Fibroblast of the aortic adventitia (primary cell): ENCODE measurements around the gene LNPEP. TPM values are rescaled to one million over a fixed set of nuclear protein-coding genes. Genes with fewer than 3 reads are reported as not detected.

Experiments
- DNase-seq: peaks from one replicate; pipeline ENCODE4 v3.0.0-alpha.2; 2010; ENCODE audit warnings: low read depth
- H3K4me3 ChIP-seq: 2 replicates; pipeline ENCODE4 v1.5.1; 2011; ENCODE audit warnings: low read depth, mild to moderate bottlenecking, control low read depth, low read length, moderate library complexity
- total RNA-seq: library from RNA; depleted of rRNA; stranded (reverse); fragments of >200 nt; gene quantifications from 2 replicates; pipeline ENCODE4 v1.2.3, GENCODE V29; 2012; ENCODE audit warnings: low replicate concordance
- TF ChIP-seq, protein P1 (sequence below): IDR thresholded peaks from 2 replicates; pipeline ENCODE4 v1.5.1; 2011; ENCODE audit warnings: mild to moderate bottlenecking, low read length, control low read depth, inconsistent platforms; ENCODE audit not compliant: insufficient read depth

LNPEP gene
- total RNA-seq, 1 donor = 46.3 TPM

DNA sequence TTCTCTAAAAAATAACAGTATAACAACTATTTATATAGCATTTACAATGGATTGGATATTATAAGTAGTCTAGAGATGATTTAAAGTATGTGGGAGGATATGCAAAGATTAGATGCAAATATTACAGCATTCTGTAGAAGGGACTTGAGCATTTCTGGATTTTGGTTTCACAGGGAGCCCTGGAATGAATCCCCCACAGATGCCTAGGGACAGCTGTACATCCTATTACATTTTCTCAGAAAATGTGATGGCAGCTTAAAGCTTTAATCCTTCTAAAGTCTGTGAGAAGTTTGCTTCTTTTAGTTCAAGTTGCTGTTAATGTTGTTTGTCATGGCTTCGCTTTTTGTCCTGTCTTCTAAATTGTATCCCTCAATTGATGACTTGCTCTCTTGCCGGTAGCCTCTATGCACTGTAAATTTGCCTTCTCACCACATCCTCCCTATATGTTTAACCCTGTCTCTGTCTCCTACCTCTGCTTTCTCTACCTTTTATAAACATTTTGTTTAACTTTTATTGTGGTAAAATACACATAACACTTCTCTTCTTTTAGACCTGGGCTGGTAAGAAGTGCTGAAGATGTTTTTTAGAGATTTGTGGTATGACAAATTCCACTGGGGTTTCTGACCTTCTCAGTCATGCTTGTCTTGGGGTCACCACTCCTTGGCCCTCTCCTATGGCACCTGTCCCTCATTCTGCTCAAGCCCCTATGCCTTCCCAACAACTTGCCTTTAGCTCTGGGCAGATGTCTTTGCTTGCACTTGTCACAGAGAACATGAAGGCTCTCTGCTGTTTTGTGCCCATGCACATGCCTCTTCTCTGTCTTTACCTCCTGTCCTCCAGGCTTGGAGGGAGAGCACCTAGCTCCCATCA is 37.9 kb downstream of the LNPEP start:
- DNase-seq = no peak
- no peak overlapping the region for H3K4me3 ChIP-seq
- TF ChIP-seq, protein P1, sequence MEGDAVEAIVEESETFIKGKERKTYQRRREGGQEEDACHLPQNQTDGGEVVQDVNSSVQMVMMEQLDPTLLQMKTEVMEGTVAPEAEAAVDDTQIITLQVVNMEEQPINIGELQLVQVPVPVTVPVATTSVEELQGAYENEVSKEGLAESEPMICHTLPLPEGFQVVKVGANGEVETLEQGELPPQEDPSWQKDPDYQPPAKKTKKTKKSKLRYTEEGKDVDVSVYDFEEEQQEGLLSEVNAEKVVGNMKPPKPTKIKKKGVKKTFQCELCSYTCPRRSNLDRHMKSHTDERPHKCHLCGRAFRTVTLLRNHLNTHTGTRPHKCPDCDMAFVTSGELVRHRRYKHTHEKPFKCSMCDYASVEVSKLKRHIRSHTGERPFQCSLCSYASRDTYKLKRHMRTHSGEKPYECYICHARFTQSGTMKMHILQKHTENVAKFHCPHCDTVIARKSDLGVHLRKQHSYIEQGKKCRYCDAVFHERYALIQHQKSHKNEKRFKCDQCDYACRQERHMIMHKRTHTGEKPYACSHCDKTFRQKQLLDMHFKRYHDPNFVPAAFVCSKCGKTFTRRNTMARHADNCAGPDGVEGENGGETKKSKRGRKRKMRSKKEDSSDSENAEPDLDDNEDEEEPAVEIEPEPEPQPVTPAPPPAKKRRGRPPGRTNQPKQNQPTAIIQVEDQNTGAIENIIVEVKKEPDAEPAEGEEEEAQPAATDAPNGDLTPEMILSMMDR = no peak

DNA sequence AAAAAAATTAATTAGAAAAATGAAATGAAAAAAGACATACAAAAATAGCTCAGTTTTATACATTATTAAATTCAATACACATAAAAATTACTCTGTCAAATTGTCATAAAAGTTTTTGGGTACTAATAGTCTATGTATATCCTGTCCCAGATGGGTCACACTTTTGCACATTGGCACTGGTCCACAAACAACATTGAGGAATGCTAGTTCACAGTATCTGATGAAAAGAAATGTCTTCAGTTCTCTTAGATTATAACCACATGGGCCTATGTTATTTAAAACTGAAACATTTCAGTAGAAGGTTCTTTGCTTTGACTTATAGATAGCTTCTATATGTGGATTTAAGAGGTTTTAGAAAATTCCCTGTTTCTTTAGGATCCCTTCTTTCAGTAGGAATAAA is 39.8 kb downstream of the LNPEP start:
- TF ChIP-seq, protein P1 = no peak
- DNase-seq = peak; percentile 35
- no peak overlapping the region for H3K4me3 ChIP-seq

DNA sequence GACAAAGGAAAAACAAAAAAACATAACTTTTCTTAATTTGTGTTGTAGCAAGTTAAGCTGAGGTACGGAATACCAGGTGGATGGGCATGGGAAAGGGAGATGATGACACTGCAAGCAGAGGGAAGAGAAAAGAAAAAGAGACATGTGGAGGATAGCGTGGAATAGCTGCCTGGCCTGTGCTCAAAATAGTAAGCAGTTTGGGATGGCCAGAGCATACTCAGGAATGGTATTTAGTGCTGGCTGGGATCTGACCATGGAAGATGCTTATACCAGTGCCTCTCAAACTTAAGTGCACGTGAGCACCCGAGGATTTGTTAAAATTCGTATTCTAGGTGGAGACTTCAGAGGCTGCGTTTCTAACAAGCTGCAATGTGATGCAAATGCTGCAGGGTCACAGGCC is 41.3 kb downstream of the LNPEP start:
- TF ChIP-seq, protein P1 = no peak
- no peak for DNase-seq
- H3K4me3 ChIP-seq = no peak overlapping the region

DNA sequence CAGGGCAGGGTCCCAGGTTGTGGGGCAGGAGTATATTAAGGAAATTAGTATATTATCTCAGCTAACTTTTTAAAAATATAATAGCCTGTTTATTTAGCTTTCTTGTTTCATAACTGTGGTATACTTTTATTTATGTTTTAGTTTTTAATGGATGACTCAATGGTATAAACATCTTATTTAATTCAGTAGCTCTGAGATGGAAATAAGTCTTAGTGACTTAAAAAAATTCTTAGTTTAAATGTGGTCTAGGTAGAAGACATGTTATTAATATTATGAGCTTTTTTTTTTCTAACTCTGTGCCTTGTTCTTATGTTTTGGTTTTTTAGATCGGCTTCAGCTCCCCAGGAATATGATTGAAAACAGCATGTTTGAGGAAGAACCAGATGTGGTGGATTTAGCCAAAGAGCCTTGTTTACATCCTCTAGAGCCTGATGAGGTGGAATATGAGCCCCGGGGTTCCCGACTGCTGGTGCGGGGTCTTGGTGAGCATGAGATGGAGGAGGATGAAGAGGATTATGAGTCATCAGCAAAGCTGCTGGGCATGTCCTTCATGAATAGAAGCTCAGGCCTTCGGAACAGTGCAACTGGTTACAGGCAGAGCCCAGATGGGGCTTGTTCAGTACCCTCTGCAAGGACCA is 43.1 kb downstream of the LNPEP start:
- TF ChIP-seq, protein P1 = no peak
- no peak overlapping the region for H3K4me3 ChIP-seq
- DNase-seq = no peak

DNA sequence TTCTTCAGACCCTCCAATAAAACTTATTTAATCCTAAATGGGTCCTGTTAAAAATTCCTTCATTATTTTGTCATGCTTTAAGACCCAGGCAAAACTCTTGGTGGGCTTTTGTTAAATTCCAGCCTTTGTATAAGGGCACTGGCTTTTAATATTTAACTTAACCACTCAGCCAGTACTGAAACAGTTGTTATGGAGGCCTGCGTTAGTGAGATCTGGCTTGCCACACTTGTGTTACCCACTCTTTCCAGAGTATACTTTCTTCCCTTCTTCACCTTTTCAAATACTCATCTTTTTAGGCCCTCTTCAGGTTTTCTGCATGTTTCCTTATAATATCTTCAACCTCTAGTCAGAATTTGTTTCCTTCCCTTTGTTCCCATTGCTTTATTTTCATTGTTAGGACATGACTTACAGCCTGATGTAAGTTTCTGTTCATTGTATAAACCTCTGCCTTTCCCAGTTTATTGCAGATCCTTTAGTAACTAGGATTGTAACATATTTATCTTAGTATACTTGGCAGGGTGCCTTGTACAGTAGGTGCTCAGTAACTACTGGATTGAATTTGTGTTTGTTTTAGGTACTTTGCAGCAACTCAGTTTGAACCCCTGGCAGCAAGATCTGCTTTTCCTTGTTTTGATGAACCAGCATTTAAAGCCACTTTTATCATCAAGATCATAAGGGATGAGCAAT is 48.8 kb downstream of the LNPEP start:
- TF ChIP-seq, protein P1 = no peak
- DNase-seq = peak; percentile 59
- H3K4me3 ChIP-seq = no peak overlapping the region

DNA sequence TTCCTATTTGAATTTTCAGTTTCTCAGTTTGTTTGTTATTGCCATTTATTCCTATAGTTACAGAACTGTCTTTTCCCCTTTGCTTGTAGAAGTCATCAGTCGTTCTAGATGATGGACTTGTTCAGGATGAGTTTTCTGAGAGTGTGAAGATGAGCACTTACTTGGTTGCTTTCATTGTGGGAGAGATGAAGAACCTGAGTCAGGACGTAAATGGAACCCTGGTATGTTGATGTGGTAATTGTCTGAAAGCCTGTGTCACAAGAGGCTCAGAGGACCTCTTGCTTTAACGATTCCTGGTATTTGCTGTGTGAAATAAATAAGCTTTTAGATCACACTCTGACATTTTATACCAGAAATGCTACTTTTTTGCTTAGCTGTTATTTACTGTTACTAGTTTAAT is 50.6 kb downstream of the LNPEP start:
- H3K4me3 ChIP-seq = no peak overlapping the region
- no peak for DNase-seq
- TF ChIP-seq, protein P1 = no peak
